ENCODE measurements around the gene EMX1.

Gene EMX1

GRCh38 chr2:72883356-72883962, 33.9 kb upstream of the EMX1 start:
- no peaks in the 10 kb centered on the region for H3K79me2 ChIP-seq (ENCODE audit: insufficient read depth, low read length)
- H3F3A ChIP-seq (ENCODE audit: low read depth): no peaks in the 10 kb centered on the region
- peaks cover 2% of the 10 kb centered on the region for H4K20me1 ChIP-seq (ENCODE audit: insufficient read depth, low read length, poor library complexity, severe bottlenecking)
- H3K9me3 ChIP-seq (ENCODE audit: insufficient read depth, low read depth, low read length): no peaks in the 10 kb centered on the region
- H3K36me3 ChIP-seq (ENCODE audit: insufficient read depth, low read length): no peaks in the 10 kb centered on the region
- H3K4me2 ChIP-seq (ENCODE audit: low read depth, low read length, poor library complexity, severe bottlenecking): no peak overlapping the region
- H3K4me1 ChIP-seq (ENCODE audit: insufficient read depth, low read length, poor library complexity, severe bottlenecking): no peaks in the 10 kb centered on the region
- TF ChIP-seq EZH2phosphoT487 (IDR thresholded peaks at IDR 0.05; ENCODE audit: borderline replicate concordance): no peak
- TF ChIP-seq, protein P1, sequence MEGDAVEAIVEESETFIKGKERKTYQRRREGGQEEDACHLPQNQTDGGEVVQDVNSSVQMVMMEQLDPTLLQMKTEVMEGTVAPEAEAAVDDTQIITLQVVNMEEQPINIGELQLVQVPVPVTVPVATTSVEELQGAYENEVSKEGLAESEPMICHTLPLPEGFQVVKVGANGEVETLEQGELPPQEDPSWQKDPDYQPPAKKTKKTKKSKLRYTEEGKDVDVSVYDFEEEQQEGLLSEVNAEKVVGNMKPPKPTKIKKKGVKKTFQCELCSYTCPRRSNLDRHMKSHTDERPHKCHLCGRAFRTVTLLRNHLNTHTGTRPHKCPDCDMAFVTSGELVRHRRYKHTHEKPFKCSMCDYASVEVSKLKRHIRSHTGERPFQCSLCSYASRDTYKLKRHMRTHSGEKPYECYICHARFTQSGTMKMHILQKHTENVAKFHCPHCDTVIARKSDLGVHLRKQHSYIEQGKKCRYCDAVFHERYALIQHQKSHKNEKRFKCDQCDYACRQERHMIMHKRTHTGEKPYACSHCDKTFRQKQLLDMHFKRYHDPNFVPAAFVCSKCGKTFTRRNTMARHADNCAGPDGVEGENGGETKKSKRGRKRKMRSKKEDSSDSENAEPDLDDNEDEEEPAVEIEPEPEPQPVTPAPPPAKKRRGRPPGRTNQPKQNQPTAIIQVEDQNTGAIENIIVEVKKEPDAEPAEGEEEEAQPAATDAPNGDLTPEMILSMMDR (conservative IDR thresholded peaks at IDR 0.05; ENCODE audit: low read length): no peak
- H3K9me2 ChIP-seq (replicated peaks; ENCODE audit: low read depth, low read length): no peaks in the 10 kb centered on the region
- no peak overlapping the region for H3K4me3 ChIP-seq (ENCODE audit: low read length, poor library complexity, severe bottlenecking)
- no peak overlapping the region for H2AFZ ChIP-seq (ENCODE audit: low read length)
- H3K9ac ChIP-seq (ENCODE audit: low read depth, low read length, poor library complexity, severe bottlenecking): no peak overlapping the region
- H3K27me3 ChIP-seq (ENCODE audit: insufficient read depth, low read length, poor library complexity, severe bottlenecking): no peaks in the 10 kb centered on the region

- H3K36me3 ChIP-seq (ENCODE audit: insufficient read depth, low read length): no peaks in the 10 kb centered on the region
- H3K79me2 ChIP-seq (ENCODE audit: insufficient read depth, low read length): no peaks in the 10 kb centered on the region
- no peak overlapping the region for H2AFZ ChIP-seq (ENCODE audit: low read length)
- no peaks in the 10 kb centered on the region for H3F3A ChIP-seq (ENCODE audit: low read depth)
- H3K4me1 ChIP-seq (ENCODE audit: insufficient read depth, low read length, poor library complexity, severe bottlenecking): no peaks in the 10 kb centered on the region
- H3K9ac ChIP-seq (ENCODE audit: low read depth, low read length, poor library complexity, severe bottlenecking): no peak overlapping the region
- H4K20me1 ChIP-seq (ENCODE audit: insufficient read depth, low read length, poor library complexity, severe bottlenecking): no peaks in the 10 kb centered on the region
- H3K9me2 ChIP-seq (replicated peaks; ENCODE audit: low read depth, low read length): no peaks in the 10 kb centered on the region
- H3K27me3 ChIP-seq (ENCODE audit: insufficient read depth, low read length, poor library complexity, severe bottlenecking): no peaks in the 10 kb centered on the region
- H3K4me3 ChIP-seq (ENCODE audit: low read length, poor library complexity, severe bottlenecking): no peak overlapping the region
- no peaks in the 10 kb centered on the region for H3K9me3 ChIP-seq (ENCODE audit: insufficient read depth, low read depth, low read length)
- TF ChIP-seq, protein P1 (conservative IDR thresholded peaks at IDR 0.05; ENCODE audit: low read length): no peak
- TF ChIP-seq EZH2phosphoT487 (IDR thresholded peaks at IDR 0.05; ENCODE audit: borderline replicate concordance): no peak
- H3K4me2 ChIP-seq (ENCODE audit: low read depth, low read length, poor library complexity, severe bottlenecking): no peak overlapping the region
Observed at GRCh38 chr2:72886505-72887031, 30.8 kb upstream of the EMX1 start.

DNA sequence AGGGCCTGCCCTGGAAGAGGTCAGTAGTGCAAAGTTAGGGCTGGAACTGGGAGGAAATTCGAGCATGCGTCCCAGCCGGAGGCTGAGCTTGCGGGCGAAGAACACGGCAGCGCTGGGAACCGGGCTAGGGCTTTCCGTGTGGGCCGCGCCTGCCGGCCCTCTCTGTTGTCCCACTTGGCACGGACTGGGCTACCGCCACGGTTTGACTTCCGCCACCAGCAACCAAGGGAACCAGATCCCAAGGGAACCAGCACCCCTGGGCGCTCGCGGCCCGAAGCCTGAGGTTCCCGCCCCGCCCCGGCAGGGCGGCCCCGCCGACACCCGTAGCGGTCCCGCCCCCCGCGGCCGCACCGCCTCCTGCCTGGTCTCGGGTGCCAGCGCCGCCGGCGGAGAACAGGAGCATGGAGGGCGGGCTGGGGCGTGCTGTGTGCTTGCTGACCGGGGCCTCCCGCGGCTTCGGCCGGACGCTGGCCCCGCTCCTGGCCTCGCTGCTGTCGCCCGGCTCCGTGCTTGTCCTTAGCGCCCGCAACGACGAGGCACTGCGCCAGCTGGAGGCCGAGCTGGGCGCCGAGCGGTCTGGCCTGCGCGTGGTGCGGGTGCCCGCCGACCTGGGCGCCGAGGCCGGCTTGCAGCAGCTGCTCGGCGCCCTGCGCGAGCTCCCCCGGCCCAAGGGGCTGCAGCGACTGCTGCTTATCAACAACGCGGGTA, 30.1 kb upstream of the EMX1 start, which contains the start of gene SPR:
SPR (plus strand) TSS at position 377 of the 708 bp plus-strand sequence; CDS start at position 402, 25 bp downstream.
- Histone ChIP-seq H3K27me3 (ENCODE audit: insufficient read depth, low read length, poor library complexity, severe bottlenecking) (no peaks in the 10 kb centered on the region), H3K79me2 (ENCODE audit: insufficient read depth, low read length) (no peaks in the 10 kb centered on the region), H3K9me3 (ENCODE audit: insufficient read depth, low read depth, low read length) (no peaks in the 10 kb centered on the region), H3K9ac (ENCODE audit: low read depth, low read length, poor library complexity, severe bottlenecking) (no peak within 1 kb of the TSS), H3F3A (ENCODE audit: low read depth) (no peaks in the 10 kb centered on the region), H3K9me2 (replicated peaks; ENCODE audit: low read depth, low read length) (no peaks in the 10 kb centered on the region), H3K4me3 (ENCODE audit: low read length, poor library complexity, severe bottlenecking) (no peak within 1 kb of the TSS), H3K4me1 (ENCODE audit: insufficient read depth, low read length, poor library complexity, severe bottlenecking) (no peaks in the 10 kb centered on the region), H4K20me1 (ENCODE audit: insufficient read depth, low read length, poor library complexity, severe bottlenecking) (no peaks in the 10 kb centered on the region), H3K4me2 (ENCODE audit: low read depth, low read length, poor library complexity, severe bottlenecking) (no peak within 1 kb of the TSS), H2AFZ (ENCODE audit: low read length) (no peak within 1 kb of the TSS), H3K36me3 (ENCODE audit: insufficient read depth, low read length) (no peaks in the 10 kb centered on the region)
- TF ChIP-seq, protein P1 (conservative IDR thresholded peaks at IDR 0.05; ENCODE audit: low read length): no peak
- no peak for TF ChIP-seq EZH2phosphoT487 (IDR thresholded peaks at IDR 0.05; ENCODE audit: borderline replicate concordance)
